Measurements from ENCODE around the gene TRAPPC2.

Gene TRAPPC2

DNA sequence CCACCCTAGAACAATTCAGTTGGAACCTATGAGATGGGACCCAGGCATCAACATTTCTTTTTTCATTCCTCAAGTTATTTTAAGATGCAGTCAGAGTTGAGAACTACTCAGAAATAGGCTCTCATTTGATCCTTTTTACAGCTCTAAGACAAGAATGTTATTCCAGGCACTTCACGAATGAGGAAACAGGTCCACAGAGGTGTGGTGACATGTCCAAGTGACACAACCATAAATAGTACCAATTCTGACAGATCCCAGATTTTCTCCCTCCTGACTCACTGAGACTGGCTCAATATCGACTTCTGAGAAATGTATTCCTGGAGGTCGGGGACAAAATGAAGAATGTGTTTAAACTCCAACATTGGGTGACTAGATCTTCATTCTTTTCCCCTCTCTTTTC is 70.4 kb downstream of the TRAPPC2 start:
- DNase-seq = no peak

DNA sequence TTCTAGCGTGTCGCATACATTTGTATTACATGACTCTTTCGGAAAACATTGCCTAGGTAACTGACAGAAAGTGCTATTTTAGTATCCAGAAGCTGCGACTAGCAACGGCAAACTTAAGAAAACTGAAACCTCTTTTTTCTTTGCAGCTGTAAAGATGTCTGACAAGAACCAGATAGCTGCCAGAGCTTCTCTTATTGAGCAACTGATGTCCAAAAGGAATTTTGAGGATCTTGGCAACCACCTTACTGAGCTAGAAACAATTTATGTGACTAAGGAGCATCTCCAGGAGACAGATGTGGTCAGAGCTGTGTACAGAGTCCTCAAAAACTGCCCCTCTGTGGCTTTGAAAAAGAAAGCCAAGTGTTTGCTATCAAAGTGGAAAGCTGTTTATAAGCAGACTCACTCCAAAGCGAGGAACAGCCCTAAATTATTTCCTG is 72.0 kb downstream of the TRAPPC2 start:
- DNase-seq = no peak
